Brain microvascular endothelial cell (primary cell): ENCODE results near the gene TUNAR.

Experiments used
- DNase-seq: peaks from one replicate; pipeline ENCODE4 v3.0.0-alpha.2; 2020
- H3K27ac ChIP-seq: fragments of 250-450 bp; sonication (Bioruptor Pico); 2 replicates; pipeline ENCODE4 v1.5.1; 2020; ENCODE audit warnings: mild to moderate bottlenecking, moderate library complexity
- H3K27me3 ChIP-seq: fragments of 250-450 bp; sonication (Bioruptor Pico); replicated peaks from 2 replicates; pipeline ENCODE4 v1.5.1; 2020; ENCODE audit warnings: mild to moderate bottlenecking
- H3K36me3 ChIP-seq: fragments of 250-450 bp; sonication (Bioruptor Pico); replicated peaks from 2 replicates; pipeline ENCODE4 v1.5.1; 2020; ENCODE audit warnings: mild to moderate bottlenecking
- H3K4me3 ChIP-seq: 2 replicates; pipeline ENCODE4 v1.5.1; 2011; ENCODE audit warnings: low read depth, mild to moderate bottlenecking, control low read depth, low read length, moderate library complexity
- CTCF ChIP-seq: IDR thresholded peaks from 2 replicates; pipeline ENCODE4 v1.5.1; 2011; ENCODE audit warnings: low read depth, mild to moderate bottlenecking, moderate library complexity, low read length, control low read depth, inconsistent platforms; ENCODE audit errors: missing control alignments
- in situ Hi-C: cut with HindIII; loops from 2 replicates; pipeline ENCODE4 v1.10.0; 2017; ENCODE audit warnings: low sequenced_read_pairs, low pct_ligation_motif_present

Gene TUNAR

GRCh38 chr14:95936041-95936440 lies 59.4 kb downstream of the TUNAR start:
- H3K36me3 ChIP-seq: no peaks in the 10 kb centered on the region
- in situ Hi-C loops: no loop called here

GRCh38 chr14:95939335-95939734 lies 62.7 kb downstream of the TUNAR start:
- Histone ChIP-seq H3K27me3 (no peaks in the 10 kb centered on the region), H3K27ac (no peak overlapping the region), H3K4me3 (no peak overlapping the region), H3K36me3 (no peaks in the 10 kb centered on the region)
- in situ Hi-C loops: no loop called here
- no peak for TF ChIP-seq CTCF
- DNase-seq: no peak

More at GRCh38 chr14:95936041-95936440, 59.4 kb downstream of the TUNAR start:
- no peak overlapping the region for H3K27ac ChIP-seq
- TF ChIP-seq CTCF: no peak
- H3K4me3 ChIP-seq: no peak overlapping the region
- no peaks in the 10 kb centered on the region for H3K27me3 ChIP-seq
- no peak for DNase-seq

DNA sequence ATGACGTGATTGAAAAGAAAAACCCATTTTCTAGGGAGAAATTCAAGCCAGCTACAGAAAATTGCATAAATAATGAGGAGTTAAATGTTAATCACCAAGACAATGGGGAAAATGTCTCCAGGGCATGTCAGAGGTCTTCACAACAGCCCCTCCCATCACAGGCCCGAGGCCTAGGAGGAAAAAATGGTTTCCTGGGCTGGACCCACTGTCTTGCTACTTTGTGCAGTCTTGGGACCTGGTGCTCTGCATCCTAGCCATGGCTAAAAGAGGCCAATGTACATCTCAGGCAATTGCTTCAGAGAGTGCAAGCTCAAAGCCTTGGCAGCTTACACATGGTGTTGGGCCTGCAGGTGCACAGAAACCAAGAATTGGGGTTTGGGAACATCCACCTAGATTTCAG lies 65.3 kb downstream of the TUNAR start:
- Histone ChIP-seq H3K36me3 (no peaks in the 10 kb centered on the region), H3K27ac (no peak overlapping the region), H3K4me3 (no peak overlapping the region), H3K27me3 (no peaks in the 10 kb centered on the region)
- in situ Hi-C loops: no loop called here
- DNase-seq: no peak
- no peak for TF ChIP-seq CTCF

DNA sequence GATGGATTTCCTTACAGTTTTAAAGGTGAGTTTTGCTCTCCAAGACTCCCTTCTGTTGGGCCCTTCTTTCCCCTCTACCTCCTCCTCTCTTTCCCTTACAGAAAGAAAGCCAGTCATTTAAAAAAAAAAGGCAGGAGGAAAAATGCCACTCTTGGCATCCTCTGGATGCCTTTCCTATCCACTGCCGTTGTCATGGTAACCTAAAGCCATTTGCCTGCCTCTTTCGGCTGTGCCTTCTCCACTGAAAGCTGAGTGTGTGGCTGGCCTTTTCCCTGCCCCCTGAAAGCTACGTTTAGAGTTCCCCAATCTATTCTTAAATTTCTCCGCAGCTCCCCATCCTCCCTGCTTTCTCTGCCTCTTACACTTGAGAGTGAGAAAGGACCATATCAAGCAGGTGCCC lies 67.1 kb downstream of the TUNAR start:
- Histone ChIP-seq H3K27ac (no peak overlapping the region), H3K36me3 (no peaks in the 10 kb centered on the region), H3K27me3 (no peaks in the 10 kb centered on the region), H3K4me3 (no peak overlapping the region)
- no peak for TF ChIP-seq CTCF
- no peak for DNase-seq
- in situ Hi-C loops: no loop called here

DNA sequence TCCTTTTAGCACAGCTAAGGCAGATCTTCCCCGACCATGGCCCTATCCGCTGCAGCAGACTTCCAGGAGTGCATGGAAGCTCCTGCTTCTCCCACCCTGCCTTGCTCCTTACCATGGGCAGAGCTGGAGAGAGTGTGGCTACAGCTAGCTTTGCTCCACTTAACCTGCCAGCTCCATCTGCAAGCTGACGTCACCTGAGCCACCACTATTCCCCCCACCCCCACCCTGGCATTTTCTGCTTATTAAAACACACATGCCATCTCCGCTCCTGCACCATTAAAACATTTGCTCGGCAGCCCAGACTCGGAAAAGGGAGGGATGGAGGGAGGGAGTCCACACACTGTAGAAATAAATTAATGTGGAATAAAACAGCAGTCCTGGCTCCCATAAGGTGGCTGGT lies 67.8 kb downstream of the TUNAR start:
- TF ChIP-seq CTCF: no peak
- no peaks in the 10 kb centered on the region for H3K36me3 ChIP-seq
- H3K4me3 ChIP-seq: no peak overlapping the region
- no peak for DNase-seq
- in situ Hi-C loops: no loop called here
- no peaks in the 10 kb centered on the region for H3K27me3 ChIP-seq
- no peak overlapping the region for H3K27ac ChIP-seq

GRCh38 chr14:95946867-95947266 lies 70.2 kb downstream of the TUNAR start:
- H3K27me3 ChIP-seq: no peaks in the 10 kb centered on the region
- no peak for TF ChIP-seq CTCF
- H3K27ac ChIP-seq: no peak overlapping the region
- no peak overlapping the region for H3K4me3 ChIP-seq
- DNase-seq: no peak
- in situ Hi-C loops: no loop called here
- no peaks in the 10 kb centered on the region for H3K36me3 ChIP-seq
